Stomach (tissue), 9 donors: ENCODE results near the gene COL23A1. TPM values are rescaled to one million over a fixed set of nuclear protein-coding genes. Genes with fewer than 3 reads are reported as not detected.

Source experiments
- DNase-seq, 2 donors: peaks; one replicate each; pipeline versions ENCODE4 v3.0.0 to v3.0.0-alpha.2; 2013 to 2019
- H3K27ac ChIP-seq, 5 donors: fragments of 200-600 bp in 4 of 5; sonication (generic) in 4 of 5; one replicate each; pipeline ENCODE4 v1.5.1; 2013 to 2019; ENCODE audit warnings: mild to moderate bottlenecking in 1 of 5, moderate library complexity in 1 of 5
- H3K27me3 ChIP-seq, 3 donors: fragments of 200-600 bp; sonication (generic); one replicate each; pipeline ENCODE4 v1.5.1; 2017 to 2019; ENCODE audit warnings: mixed run types in 1 of 3
- H3K36me3 ChIP-seq, 4 donors: fragments of 200-600 bp; sonication (generic); 1 replicate in 3 of 4; 2 replicates in 1 of 4; pipeline ENCODE4 v1.5.1; 2016 to 2019
- H3K4me1 ChIP-seq, 4 donors: fragments of 200-600 bp; sonication (generic); one replicate each; pipeline ENCODE4 v1.5.1; 2016 to 2019
- H3K4me3 ChIP-seq, 4 donors: fragments of 200-600 bp; sonication (generic) in 3 of 4; one replicate each; pipeline ENCODE4 v1.5.1; 2016 to 2019; ENCODE audit warnings: mild to moderate bottlenecking in 1 of 4
- H3K9me3 ChIP-seq, 4 donors: fragments of 200-600 bp; sonication (generic); one replicate each; pipeline ENCODE4 v1.5.1; 2016 to 2019
- EP300 ChIP-seq: sonication (generic); formaldehyde crosslinking; IDR thresholded peaks from one replicate; pipeline ENCODE4 v1.6.1; 2017; ENCODE audit warnings: antibody characterized with exemption
- POLR2A ChIP-seq, 4 donors: fragments of 450-650 bp; IDR thresholded peaks; one replicate each; pipeline ENCODE4 v1.6.1; 2016; ENCODE audit warnings: antibody characterized with exemption in 4 of 4, control low read depth in 2 of 4, mild to moderate bottlenecking in 1 of 4, moderate library complexity in 1 of 4
- POLR2AphosphoS5 ChIP-seq, 3 donors: sonication (generic); formaldehyde crosslinking; IDR thresholded peaks; one replicate each; pipeline ENCODE4 v1.6.1; 2016; ENCODE audit warnings: antibody characterized with exemption in 3 of 3
- WGBS, 5 donors: extraction: QIAGEN DNeasy Blood & Tissue Kit in 3 of 5; methylation state at CpG; one replicate each; pipeline versions ENCODE4 v1.1.5 to v1.1.7; 2013 to 2018; 5-methylcytosine and 5-hydroxymethylcytosine counted together
- intact Hi-C: fragments of 100-400 bp; cut with DNase I; formaldehyde crosslinking; loops from one replicate; pipeline ENCODE4 v1.15.1; 2023; ENCODE audit warnings: low total_unique reads
- polyA plus RNA-seq, 3 donors: library from polyadenylated mRNA; stranded (reverse); fragments of 200-250 nt; gene quantifications; one replicate each; pipeline ENCODE4 v1.2.3, GENCODE V29; 2013
- total RNA-seq, 5 donors: library from RNA; depleted of rRNA; stranded (reverse); fragments of >200 nt; gene quantifications; one replicate each; pipeline versions ENCODE4 v1.1.0 to v1.2.3, GENCODE V29; 2014 to 2016
- TF ChIP-seq, protein P1 (sequence below), 7 experiments: fragments of 450-650 bp in 4 of 7; fragments of 200-600 bp in 3 of 7; sonication (generic) in 3 of 7; IDR thresholded peaks; one replicate each; pipeline ENCODE4 v1.5.1; 2016 to 2019; ENCODE audit warnings: antibody characterized with exemption in 7 of 7, control low read depth in 2 of 7, mild to moderate bottlenecking in 1 of 7
- donor health status: healthy with polysubstance abuse.
- donor health status: Bipolar disorder and iron deficiency.
- donor health status: healthy.

Gene COL23A1
- total and polyA plus RNA-seq, 8 donors = under 0.01 to 7.0 (median 1.4) TPM

DNA sequence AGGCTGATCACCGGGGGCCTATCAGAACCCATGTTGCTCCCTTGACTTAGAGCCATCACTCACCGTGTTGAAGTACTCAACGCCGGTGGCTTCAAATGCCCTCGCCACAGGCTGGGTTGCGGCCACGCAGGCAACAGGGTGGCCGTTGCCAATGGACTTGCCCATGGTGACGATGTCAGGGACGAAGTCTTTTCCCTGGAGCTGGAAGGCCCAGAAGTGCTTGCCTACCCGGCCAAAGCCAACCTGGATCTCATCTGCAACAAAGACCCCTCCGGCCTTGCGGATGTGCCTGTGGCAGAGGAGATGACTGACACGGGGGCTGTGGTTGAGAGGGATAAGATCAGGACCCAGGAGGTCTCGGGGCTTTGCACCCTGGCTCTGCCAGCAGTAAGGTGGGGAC lies 367.9 kb downstream of the COL23A1 start:
- no peak for DNase-seq
- Histone ChIP-seq H3K9me3 (no peaks in the 10 kb centered on the region), H3K4me3 (no peak overlapping the region), H3K4me1 (peaks cover 0 to 12% (median 4%) of the 10 kb centered on the region in 4 donors), H3K27me3 (no peaks in the 10 kb centered on the region), H3K27ac (no peak overlapping the region), H3K36me3 (peaks cover 26 to 91% (median 82%) of the 10 kb centered on the region in 4 donors)
- intact Hi-C loops = no loop called here
- 95 to 99% (median 95%) methylated on average over 10 to 15 of the region's 15 CpGs for WGBS, 5 donors
- TF ChIP-seq EP300 (no peak), POLR2A (IDR thresholded peaks at IDR 0.05) (no peak), POLR2AphosphoS5 (IDR thresholded peaks at IDR 0.05) (no peak)
- TF ChIP-seq, protein P1, sequence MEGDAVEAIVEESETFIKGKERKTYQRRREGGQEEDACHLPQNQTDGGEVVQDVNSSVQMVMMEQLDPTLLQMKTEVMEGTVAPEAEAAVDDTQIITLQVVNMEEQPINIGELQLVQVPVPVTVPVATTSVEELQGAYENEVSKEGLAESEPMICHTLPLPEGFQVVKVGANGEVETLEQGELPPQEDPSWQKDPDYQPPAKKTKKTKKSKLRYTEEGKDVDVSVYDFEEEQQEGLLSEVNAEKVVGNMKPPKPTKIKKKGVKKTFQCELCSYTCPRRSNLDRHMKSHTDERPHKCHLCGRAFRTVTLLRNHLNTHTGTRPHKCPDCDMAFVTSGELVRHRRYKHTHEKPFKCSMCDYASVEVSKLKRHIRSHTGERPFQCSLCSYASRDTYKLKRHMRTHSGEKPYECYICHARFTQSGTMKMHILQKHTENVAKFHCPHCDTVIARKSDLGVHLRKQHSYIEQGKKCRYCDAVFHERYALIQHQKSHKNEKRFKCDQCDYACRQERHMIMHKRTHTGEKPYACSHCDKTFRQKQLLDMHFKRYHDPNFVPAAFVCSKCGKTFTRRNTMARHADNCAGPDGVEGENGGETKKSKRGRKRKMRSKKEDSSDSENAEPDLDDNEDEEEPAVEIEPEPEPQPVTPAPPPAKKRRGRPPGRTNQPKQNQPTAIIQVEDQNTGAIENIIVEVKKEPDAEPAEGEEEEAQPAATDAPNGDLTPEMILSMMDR (IDR thresholded peaks at IDR 0.05) = no peak

- H3K4me3 ChIP-seq = no peak overlapping the region
- WGBS, 5 donors = 75 to 96% (median 90%) methylated on average over 4 to 5 of the region's 5 CpGs
- H3K4me1 ChIP-seq = peaks cover 0 to 15% (median 4%) of the 10 kb centered on the region in 4 donors
- no peak overlapping the region for H3K27ac ChIP-seq
- H3K27me3 ChIP-seq = no peaks in the 10 kb centered on the region
- intact Hi-C loops = no loop called here
- TF ChIP-seq POLR2A (IDR thresholded peaks at IDR 0.05) (no peak), POLR2AphosphoS5 (IDR thresholded peaks at IDR 0.05) (no peak), EP300 (no peak)
- TF ChIP-seq, protein P1 (IDR thresholded peaks at IDR 0.05) = no peak
- peaks cover 26 to 91% (median 82%) of the 10 kb centered on the region in 4 donors for H3K36me3 ChIP-seq
- no peak for DNase-seq
- H3K9me3 ChIP-seq = no peaks in the 10 kb centered on the region
Measured at GRCh38 chr5:178221853-178222252, 368.3 kb downstream of the COL23A1 start.

GRCh38 chr5:178221282-178221681 lies 368.9 kb downstream of the COL23A1 start:
- intact Hi-C loops = no loop called here
- Histone ChIP-seq H3K9me3 (no peaks in the 10 kb centered on the region), H3K4me3 (no peak overlapping the region), H3K4me1 (peaks cover 0 to 15% (median 4%) of the 10 kb centered on the region in 4 donors), H3K27ac (no peak overlapping the region), H3K27me3 (no peaks in the 10 kb centered on the region), H3K36me3 (peaks cover 30 to 91% (median 82%) of the 10 kb centered on the region in 4 donors)
- TF ChIP-seq, protein P1 (IDR thresholded peaks at IDR 0.05) = no peak
- no peak for TF ChIP-seq POLR2A (IDR thresholded peaks at IDR 0.05)
- TF ChIP-seq POLR2AphosphoS5 (IDR thresholded peaks at IDR 0.05) = no peak
- TF ChIP-seq EP300 = no peak
- 64 to 83% (median 76%) methylated on average over 3 of the region's 3 CpGs for WGBS, 5 donors
- DNase-seq = no peak

- intact Hi-C loops = no loop called here
- no peak overlapping the region for H3K27ac ChIP-seq
- peaks cover 47 to 91% (median 85%) of the 10 kb centered on the region in 4 donors for H3K36me3 ChIP-seq
- WGBS, 5 donors = 71 to 85% (median 78%) methylated on average over 3 of the region's 3 CpGs
- no peak for TF ChIP-seq EP300
- no peak for TF ChIP-seq POLR2AphosphoS5 (IDR thresholded peaks at IDR 0.05)
- TF ChIP-seq, protein P1 (IDR thresholded peaks at IDR 0.05) = no peak
- TF ChIP-seq POLR2A (IDR thresholded peaks at IDR 0.05) = no peak
- no peak for DNase-seq
- H3K9me3 ChIP-seq = no peaks in the 10 kb centered on the region
- no peaks in the 10 kb centered on the region for H3K27me3 ChIP-seq
- H3K4me3 ChIP-seq = no peak overlapping the region
- H3K4me1 ChIP-seq = peaks cover 0 to 36% (median 18%) of the 10 kb centered on the region in 4 donors
Measured at GRCh38 chr5:178218827-178219226, 371.4 kb downstream of the COL23A1 start.
